GM18499 (cell line): Measurements from ENCODE around the gene DLG3.

Experiments used
- ATAC-seq: cut with Tn5 transposase; IDR thresholded peaks from one replicate; pipeline ENCODE4 v1.9.1; 2021; ENCODE audit warnings: moderate number of reproducible peaks; ENCODE audit not compliant: insufficient read depth, unreplicated experiment

Gene DLG3

DNA sequence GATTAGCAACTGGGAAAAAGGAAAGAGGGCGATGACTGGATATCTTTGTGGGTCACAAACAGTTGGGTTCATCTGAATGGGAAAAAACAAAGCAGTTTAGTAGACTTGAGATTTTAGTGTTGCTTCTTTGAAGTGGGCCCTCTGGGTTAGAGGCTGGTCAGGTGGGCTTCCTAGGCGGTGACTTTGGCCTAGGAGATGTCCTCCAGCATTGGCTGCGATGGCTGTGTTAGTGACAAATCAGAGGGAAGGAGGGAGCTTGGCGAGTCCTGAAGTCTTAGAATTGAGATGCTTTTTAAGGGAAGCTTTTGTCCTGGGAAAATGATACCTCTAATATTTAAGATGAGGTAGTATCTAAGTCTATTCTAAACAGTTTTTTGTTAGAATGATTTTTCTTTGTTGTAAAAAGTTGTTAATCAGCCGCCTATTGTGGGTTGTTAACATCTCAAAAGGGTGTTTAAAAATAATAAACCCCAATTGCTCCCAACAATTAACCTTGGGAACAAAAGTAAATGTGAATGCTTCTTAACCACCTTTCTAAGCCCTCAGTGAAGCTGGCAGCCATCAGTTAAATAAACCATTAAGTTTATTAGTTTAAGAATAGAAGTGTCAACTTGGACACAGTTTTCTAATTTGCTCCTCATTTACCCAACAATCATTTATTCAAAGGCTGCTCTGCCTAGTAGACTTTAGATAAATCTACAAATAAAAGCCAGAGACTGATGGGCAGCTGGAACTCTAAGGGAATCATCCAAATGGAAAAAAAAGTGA is 31.7 kb downstream of the DLG3 start:
- no peak for ATAC-seq

DNA sequence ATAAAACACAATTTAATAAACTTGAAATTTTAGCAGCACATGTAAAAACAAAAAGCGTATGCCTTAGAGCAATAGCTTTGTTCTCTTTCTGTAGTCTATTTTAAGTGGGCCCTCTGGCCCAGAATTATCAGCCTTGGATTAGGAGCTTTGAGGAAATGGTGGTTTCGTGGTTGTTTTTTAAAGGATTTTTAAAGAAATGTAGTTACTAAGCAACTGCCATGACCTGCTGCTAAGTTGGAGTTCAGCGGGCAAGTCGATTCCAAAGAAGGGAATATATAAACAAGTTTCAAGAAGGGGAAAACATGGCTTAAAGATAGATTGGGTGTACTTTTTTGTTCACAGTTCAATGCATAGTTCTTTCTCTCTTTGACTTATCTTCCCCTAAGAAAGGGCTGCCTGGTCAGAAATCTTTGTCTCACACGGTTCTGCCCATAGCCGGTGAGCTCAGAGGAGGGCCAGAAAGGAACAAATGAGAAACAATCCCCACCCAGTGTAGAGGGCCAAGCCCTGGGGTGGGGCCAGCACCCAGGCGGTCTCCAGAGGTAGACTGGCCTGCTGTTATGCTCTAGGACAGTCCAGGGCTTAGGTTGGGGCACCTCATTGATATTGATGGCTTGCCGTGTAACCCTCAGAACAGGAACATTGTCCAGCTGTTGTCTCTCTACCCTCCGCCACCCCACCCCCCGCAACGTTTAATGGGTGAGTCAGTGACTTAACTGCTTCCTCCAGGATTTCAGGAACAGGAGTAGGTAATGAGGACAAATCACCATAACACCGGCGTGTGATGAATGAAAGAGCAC is 32.5 kb downstream of the DLG3 start:
- ATAC-seq: no peak

DNA sequence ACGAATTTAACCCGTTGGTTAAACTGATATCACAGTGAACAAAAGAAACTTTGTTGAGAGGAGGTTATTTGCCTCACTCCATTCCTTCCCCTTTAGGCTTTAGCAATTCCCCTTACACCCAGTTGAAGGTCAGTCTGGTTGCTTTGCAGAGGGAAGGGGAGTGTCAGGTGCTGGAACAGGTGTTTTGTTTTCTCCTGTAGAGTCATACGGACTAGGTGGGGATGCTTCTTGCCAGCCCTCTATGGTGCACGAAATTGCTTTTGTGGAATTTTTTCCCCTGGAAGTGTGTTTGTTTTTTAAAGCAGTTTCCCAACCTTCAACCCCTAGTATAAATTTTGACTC is 33.1 kb downstream of the DLG3 start:
- ATAC-seq: no peak

DNA sequence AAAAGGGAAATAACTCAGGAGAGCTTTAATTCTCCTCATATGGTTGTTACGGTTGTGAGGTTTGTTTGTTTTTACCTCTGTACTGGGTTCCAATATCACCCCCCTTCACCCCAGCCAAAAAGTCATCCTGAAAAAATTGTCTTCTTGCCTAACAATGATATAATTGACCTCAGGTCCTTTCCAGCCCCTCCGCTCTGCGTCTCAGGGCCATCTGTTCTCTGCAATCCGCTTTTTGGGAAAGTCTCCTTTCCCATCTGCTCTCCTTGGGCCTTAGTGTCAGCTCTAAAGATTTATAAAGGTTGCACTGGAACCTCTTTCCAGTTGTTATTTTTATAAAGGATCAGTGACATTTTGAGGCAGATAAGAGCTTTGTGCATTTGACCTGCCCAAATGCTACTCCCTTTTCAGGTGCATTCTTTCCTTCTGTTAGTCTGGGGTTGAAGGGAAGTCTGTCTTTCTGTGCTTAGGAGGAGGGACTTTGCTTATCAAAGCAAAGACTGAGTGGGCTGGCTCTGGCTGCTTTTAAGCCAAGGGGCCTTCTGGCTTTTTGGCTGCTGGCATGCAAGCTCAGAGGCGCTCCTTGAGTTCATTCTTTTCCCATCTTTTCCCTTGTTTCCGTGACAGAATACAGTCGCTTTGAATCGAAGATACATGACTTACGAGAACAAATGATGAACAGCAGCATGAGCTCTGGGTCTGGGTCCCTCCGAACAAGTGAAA is 34.1 kb downstream of the DLG3 start:
- ATAC-seq: no peak

DNA sequence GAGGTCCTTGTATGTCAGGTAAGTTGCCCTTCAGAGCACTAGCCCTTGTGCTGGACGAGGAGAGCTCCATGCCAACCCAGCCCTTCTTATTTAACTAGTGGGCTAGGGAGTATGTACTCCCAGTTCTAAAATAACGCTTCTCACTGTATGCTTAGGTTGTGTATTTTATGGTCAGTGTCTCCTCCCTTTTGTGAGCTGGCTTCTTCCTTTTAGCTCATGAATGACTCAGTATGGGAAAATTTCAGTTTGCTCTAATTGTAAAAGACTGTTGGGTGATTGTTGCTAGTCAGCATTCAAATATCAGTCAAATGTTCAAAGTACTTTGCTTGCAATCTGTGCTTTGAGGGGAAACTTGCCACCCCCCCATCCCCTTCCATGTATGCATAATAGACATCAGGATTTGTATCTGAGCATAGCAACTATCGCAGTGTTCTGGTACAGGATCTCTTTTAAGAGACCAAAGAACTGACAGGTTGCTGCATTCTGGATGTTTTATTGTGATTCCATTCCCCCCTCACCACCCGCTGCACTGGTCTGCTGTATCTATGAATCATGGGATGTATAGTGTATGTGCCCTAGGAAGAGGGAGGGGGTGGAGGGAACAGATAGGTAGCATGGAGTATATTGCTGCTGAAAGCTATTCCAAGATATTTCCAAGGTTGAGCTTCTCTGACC is 34.7 kb downstream of the DLG3 start:
- no peak for ATAC-seq

DNA sequence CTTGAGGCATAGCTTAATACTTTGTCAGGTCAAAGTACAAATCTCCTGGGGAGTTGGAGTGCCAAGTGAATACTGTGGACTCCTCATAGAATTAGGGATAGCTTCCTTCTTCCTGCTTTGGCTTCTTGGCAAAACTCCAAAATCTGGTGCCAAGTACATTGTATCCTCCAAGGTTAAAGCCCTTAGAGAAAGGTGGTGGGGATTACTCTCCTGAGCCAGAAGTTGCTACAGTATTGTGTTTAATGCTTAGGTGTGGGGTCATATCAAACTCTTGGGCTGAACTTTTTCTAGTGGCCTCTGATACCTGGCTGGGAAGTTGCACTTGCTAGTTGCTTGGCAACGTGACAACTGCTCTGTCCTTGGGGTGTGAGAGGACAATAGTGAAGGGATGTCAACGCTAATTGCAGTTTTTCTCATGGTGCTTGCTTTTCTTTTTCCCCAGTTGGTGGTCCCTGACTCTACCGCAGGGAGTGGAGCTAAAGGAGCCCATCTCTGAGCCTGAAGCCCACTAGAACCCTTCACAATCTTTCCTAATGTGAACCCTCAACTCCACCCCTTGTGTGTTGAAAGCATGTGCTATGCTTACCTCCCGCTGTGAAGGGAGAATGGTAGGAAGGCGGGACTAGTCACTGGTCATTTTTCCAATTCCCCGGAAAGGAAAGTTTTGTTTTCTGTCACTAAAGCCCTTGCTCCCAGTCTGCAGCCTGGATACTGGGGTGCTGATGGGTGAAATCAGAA is 35.5 kb downstream of the DLG3 start:
- no peak for ATAC-seq

DNA sequence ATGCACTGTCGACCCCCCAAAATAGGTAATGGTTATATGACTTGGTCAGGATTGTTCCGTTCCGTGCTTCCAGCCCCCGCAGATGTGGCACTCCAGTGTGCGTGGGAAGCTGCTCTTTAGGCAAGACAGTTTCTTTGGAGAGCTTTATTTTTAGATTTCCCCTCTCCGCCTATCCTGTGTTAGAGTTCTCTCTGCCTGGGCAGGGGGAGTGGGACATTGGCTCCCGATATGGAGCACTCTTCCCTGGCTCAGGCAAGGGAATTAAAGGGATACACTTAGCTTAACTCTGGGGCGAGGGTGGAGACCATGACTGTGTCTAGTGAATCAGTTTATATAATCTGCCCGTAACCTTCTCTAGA is 36.0 kb downstream of the DLG3 start:
- ATAC-seq: no peak

DNA sequence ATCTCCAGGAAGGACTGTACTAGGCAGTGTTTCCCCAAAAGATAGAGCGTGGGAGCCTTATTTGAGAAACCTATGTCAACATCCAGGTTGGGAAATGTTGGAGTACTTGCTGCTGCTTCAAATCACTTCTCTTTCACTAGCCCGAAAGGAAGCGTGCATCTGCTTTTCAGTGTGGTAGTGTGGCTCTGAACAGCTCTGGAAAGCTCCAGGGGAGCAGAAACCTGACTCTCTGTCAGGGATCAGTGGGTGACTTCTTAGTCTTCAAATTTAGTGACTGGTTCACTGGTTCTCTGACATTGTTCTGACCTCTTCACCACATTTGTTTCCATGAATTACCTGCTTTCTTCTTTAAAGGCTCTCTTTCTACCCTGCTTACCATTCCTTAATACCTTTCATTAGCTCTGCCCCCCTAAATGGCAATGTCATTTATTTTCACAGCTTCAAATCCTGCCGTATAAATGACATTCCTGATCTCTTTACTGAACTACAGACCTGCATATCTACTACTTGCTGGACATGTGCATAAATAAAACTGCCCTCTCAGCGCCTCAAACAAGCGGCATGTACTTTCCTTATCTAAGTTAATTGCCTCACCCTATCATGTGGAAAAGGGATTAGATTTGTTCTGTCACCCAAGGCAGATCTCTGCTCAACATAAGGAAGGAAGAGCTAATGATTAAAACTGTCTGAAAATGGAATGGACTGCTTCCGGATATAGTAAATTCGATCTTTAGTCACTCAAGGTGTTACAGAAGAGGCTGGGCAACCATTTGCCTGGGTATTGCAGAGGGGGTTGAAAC is 37.0 kb downstream of the DLG3 start:
- no peak for ATAC-seq

DNA sequence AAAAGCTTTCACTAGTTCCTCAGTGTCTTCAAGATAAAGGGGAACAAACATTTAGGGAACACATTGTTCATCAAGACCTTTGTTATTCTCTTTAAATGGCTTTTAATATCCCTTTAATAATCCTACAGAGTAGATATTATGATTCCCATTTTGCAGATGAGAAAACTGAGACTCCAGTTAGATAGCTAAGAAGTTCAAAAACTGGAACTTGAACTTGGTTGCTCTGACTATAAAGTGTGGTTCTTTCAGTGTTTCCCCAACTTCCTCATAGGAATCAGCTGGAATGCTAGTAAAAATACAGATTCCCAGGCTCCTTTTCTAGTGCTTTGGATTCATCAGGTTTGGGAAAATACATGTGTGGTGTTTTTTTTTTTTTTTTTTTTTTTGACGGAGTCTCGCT is 37.7 kb downstream of the DLG3 start:
- no peak for ATAC-seq

DNA sequence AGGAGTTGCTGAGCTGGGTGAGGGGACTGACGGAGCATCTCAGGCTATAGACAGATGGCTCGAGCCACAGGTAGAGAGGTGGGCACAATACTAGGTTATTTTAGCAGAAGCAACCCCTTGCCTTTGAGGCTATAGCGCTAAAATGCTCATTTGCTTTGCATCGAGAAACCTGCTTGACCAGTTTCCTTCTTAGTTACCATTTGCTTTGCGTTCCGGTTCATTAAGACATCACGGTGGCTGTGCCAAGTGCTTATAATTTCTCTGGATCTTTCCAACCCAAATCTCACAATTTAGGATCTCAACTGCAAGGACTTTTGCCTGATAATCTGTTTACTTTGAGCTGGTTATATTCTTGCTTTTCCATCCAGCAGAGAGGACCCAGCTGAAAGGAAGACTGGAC is 40.8 kb downstream of the DLG3 start:
- ATAC-seq: no peak

DNA sequence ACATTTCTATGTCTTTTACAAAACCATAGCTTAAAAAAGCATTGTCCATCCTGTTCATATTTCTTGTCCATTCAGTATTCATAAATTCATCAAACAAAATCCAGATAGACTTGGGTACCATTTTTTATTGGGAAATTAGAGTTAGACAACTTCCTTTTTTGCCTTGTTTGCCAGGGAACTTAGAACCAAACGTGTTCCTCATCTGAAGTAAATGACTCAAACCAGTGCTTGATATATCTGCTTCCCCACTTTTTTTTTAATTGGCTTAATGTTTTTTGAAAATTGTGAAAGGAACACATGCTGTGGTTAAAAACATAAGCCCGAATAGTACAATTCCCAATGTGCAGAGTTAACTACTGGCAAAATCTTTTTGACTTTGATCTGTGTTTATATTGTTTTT is 44.2 kb downstream of the DLG3 start:
- no peak for ATAC-seq

DNA sequence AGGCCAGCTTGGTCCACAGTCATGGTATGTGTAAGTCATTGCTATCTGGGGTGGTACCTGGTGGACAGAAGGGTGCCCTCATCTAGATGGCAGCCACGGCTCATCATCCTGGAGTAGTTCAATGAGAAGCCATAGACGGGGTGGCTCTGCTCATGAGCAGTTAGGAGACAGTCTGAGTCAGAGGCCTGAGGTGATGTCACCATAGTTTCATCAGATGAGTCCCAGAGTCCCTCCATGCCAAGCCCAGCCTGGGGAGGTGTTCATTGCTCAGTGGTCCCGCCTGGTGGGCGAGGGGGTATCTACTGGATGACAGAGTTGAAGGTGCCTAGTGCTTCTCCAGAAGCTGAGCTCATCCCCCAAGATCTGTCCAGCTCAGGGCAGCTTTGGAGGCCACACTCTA is 49.8 kb downstream of the DLG3 start:
- ATAC-seq: no peak

DNA sequence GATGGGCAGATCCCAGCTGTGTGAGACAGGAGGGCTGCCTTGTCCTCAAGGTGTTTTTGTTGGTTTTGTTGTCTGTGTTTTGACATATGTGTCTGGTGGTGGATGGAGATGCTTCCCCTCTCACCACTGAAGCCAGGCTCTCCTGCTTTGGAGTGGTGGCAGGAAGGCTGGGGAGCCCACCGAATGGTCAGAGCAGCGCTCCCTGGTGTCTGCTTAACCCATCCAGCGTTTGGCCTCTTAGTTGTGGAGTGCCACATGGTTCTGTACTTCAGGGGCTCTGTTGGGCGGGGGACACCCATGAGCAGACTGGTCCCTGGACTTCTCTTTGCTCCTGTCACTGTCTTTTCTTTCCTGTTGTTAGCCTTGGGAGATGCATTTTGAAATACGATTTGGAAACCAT is 51.9 kb downstream of the DLG3 start:
- ATAC-seq: no peak

DNA sequence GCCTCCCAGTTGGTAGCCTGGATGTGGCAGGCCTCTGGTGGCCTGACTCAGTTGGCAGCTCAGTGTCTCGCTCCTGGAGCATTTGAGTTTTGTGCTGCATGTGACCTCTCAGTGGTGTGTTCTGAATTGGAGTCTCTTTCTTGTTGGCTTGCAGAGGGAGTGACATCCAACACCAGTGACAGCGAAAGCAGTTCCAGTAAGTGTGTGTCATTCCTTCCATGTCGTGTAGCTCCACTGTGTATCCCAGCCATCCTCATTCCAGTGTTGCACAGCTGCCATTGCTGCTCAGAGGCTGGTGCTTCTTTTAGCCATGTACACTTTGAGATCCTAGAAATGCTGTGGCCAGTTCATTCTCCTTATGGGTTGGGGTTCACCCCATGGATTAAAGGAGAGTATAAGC is 52.4 kb downstream of the DLG3 start:
- no peak for ATAC-seq

DNA sequence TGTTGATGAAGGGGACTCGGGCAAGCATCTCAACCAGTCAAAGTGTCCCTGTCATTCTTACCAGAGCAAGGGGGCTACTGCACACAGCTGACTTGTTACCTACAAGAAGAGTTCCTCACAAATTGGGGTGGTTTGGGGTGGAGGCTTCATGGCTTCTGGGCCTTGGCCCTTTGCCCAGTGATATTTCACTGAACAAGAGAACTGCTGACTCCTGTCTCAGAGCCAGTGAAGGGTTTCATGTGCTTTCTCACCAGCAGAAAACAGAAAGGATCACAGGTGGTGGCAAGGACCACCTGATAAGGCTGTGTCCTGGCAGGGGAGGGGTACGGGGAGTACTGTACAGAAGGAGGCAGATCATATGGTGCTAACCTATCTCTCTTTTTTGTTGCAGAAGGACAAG is 53.5 kb downstream of the DLG3 start:
- no peak for ATAC-seq

DNA sequence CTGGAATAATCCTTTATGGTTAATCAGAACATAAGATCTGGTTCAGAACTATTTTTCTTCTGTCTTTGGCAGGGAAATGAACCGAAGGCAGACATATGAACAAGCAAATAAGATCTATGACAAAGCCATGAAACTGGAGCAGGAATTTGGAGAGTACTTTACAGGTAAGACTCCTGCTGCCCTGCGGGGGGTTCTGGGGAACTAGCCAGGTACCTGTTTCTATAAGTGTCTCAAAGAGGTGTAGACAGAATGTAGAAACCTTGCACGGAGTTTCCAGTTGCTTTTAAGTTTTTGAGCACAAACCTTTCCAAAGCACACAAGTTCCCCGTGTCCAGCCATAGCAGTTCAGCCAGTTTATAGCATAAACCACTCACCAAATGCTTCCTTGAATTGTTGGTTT is 56.2 kb downstream of the DLG3 start:
- ATAC-seq: no peak

DNA sequence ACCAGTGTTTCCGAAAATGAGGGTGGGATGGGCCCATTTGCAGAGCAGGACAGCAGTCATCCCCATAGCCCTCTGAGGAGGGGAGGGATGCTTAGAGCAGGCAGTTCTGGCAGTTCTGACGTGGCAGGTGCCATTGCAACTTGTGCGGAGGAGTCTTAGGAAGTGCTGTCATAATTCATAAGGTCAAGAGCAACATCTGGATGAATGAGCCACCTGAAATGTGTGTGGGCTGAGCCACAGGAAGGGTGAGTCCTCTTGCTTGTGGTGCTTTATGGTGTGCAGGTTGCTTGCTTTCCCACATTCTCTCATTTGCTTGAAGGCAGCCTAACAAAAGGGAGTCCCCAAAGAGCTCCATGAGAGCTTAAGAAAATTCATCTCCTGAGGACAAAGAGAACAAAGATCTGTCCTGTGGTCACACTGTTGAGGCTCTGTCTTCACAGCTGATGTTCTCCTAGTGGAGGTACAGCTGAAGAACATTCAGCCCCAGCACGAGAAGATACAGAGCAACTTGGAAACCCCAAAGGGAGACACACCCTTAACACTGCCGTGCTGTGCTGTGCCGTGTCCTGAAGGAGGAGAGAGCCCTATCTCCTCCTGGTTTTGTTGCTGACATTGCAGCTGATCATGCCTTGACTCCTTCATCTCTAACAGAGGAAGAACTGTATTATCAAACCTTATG is 60.3 kb downstream of the DLG3 start:
- ATAC-seq: no peak

DNA sequence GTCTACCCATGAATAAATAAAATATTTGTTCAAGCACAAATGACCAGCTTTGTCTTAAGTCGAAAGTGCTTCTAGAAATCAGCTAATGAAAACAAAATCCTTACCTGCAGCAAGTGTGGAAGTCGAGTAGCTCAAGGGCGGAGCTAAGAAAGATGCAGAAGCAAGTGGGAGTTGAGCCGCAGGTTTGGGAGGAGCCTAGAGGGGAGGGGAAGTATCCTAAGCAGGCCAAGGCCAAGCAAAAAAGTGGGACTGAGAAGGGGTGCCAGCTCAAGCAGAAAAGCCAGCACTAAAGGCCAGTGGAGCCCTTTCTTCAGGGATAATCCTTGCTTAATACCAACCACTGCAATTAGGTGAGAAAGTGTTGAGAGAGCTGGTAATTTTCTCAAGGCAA is 60.8 kb downstream of the DLG3 start:
- no peak for ATAC-seq
